PFSK-1 (cell line): ENCODE measurements around the gene MYBL2.

Source experiments
- POLR2AphosphoS5 ChIP-seq: IDR thresholded peaks from 2 replicates; pipeline ENCODE4 v1.6.1; 2012; ENCODE audit warnings: low read depth, mild to moderate bottlenecking, control low read depth, low read length, moderate library complexity
- REST ChIP-seq, 2 experiments: IDR thresholded peaks; 2 replicates each; pipeline versions ENCODE4 v1.6.1 to v1.8.0; 2011 to 2012; ENCODE audit warnings: low read depth in 2 of 2, low read length in 2 of 2, control low read depth in 1 of 2, inconsistent platforms in 1 of 2, mild to moderate bottlenecking in 1 of 2, moderate library complexity in 1 of 2; ENCODE audit not compliant: insufficient read depth in 1 of 2
- SIN3A ChIP-seq: IDR thresholded peaks from 2 replicates; pipeline ENCODE4 v1.6.1; 2012; ENCODE audit warnings: mild to moderate bottlenecking, low read length, moderate library complexity, borderline replicate concordance; ENCODE audit not compliant: insufficient read depth

- TF ChIP-seq REST (IDR thresholded peaks at IDR 0.05; ENCODE audit: insufficient read depth in 1 of 2, low read depth in 2 of 2, low read length in 2 of 2) (no peak), POLR2AphosphoS5 (no peak), SIN3A (no peak)
Observed at GRCh38 chr20:43691928-43692524, 25.1 kb downstream of the MYBL2 start.
